Esophagus mucosa (tissue), 1 donor: ENCODE results near the gene C16orf87. TPM values are rescaled to one million over a fixed set of nuclear protein-coding genes. Genes with fewer than 3 reads are reported as not detected.
"Not testable (repeated sequence)": the region's sequence is repeated elsewhere in the genome, so short reads cannot be mapped to it uniquely, and the experiment has no call there.

Experiments
- ATAC-seq: fragments of 200-7000 bp; cut with Tn5 transposase; one replicate; pipeline ENCODE4 v1.9.1; 2020
- total RNA-seq: library from RNA; stranded (reverse); gene quantifications from one replicate; pipeline ENCODE4 v1.2.4, GENCODE V29; 2023
- donor health status: DM: yes; HTN: yes; CAD: no.

The C16orf87 gene
- total RNA-seq, 1 donor from 2014 or later, result 5.9 TPM

DNA sequence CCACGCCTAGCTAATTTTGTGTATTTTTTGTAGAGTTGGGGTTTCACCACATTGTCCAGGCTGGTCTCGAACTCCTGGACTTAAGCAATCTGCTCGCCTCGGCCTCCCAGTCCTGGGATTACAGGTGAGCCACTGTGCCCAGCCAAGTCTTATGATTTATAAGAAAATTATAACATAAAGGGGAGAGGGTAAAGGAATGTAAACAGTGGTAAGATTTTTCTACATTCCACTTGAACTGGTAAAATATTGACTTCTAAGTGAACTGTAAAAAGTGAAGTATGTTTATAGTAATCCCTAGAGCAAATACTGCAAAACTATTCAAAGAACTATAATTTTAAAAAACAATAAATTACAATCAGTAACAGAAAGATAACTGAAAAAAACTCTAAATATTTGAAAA is 33.5 kb downstream of the C16orf87 start:
- ATAC-seq, result no peak

DNA sequence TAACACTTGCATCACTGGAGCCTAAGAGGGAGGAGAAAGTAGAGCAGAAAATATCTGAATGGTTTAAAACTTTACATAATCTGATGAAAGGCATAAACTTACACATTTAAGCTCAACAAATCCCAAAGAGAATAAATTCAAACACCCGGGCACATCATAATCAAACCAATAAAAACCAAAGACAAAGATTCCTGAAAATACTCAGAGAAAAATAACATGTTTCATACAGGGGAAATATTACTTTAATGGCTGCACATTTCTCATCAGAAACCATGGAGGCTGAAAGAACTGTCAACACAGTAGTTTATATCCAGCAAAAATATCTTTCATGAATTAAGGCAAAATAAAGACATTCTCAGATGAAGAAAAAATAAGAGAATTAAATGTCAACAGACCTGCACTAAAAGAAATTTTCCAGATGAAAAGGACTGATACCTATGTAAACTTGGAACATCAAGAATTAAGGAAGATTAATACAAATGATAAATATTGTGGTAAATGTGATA is 34.2 kb downstream of the C16orf87 start:
- ATAC-seq, result no peak

DNA sequence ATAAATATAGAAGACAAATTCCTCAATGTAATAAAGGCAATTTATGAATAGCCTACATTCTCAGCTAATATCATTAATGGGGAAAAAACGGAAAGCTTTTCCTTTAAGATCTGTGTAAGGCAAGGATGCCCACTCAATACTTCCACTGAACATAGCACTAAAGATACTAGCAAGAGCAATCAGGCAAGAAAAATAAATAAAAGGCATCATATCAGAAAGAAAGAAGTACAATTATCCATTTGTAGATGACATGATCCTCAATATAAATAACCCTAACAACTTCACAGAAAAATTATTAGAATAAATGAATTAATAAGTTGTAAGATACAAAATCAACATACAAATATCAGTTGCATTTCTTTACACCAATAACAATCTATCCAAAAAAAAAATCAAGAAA is 37.1 kb downstream of the C16orf87 start:
- no peak for ATAC-seq

DNA sequence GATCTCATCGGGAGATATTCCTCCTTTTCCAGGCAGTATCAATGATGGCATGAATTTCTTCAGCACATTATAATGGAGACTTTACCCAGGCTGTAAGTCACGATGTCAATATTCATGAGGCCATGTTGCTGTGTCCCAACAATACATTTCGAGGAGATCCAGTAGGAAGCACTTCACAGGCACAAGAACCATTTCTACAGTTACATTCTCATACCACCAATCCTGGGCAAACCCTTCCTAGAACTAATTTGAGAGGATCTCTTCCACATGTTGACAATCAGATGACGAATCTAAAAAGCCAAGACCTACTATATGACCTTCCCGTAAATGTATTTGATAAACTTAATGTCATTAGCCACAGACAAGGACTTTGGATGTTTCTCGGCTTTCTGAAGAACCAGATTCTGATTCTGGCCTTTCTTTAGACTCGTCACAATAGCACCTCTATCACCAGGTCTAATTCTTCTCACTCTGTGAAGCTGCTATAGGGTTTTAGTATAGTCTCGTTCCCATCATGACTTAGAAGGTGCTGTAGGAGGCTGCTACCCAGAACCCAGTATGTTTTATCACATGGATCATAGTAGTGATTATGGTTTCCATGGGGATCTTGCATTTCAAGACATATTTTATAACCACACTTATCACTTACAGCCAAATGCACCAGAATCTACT is 40.2 kb downstream of the C16orf87 start:
- ATAC-seq, result no peak

DNA sequence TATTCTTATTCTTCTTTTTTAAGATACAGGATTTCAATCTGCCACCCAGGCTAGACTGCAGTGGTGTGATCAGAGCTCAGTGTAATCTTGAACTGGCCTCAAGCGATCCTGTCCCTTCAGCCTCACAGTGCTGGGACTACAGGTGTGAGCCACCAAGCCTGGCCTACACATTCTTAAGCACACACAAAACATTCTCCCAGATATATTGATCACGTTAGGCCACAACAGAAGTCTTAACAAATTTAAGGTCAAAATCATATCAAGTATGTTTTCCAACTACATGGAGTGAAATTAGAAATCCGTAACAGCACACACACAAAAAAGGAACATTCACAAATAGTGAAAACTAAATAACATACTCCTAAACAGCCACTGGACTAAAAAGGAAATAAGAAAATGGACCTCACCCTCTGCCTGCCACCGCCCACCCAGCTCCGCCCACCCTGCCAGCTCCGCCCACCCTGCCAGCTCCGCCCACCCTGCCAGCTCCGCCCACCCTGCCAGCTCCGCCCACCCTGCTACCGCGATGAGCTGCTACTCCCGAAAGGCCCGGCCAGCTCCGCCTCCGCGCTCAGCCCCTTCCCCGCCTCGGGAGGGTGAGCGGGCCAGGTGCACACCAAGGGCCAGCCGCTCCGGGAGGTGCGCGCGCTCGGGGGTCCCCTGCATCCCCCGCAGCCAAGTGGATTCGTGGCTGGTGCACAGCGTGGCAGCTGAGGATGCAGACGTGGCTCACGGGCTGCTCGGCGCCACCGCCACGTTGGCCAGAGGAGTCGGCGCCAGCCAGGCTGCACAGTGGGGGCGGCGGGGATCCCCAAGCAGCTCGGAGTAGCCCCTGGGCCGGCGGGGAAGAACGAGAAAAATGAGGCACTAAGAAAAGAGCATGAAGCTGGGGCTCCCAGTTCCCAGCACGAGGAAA is 41.2 kb downstream of the C16orf87 start:
- ATAC-seq, result peak; percentile 96

DNA sequence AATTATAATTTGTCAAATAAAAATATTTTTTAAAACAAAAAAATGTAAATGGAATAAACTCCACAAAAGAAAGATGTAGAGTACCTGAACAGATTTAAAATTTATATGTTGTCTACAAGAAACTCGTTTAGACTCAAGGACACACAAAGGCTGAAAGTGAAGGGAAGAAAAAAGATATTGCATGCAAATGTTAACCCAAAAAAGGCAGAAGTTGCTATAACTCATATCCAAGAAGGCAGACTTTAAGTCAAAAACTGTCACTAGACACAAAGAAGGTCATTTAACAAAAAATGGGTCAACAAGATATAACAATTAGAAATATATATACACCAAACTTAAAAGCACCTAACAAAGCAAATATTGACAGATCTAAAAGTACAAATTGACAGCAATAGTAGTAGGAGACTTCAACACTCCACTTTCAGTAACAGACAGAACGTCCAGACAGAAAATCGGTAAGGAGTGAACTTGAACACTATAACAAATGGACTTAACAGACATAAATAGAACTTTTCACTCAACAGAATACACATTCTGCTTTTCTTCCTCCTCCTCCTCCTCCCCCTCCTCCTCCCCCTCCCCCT is 42.0 kb downstream of the C16orf87 start:
- ATAC-seq, result no peak

DNA sequence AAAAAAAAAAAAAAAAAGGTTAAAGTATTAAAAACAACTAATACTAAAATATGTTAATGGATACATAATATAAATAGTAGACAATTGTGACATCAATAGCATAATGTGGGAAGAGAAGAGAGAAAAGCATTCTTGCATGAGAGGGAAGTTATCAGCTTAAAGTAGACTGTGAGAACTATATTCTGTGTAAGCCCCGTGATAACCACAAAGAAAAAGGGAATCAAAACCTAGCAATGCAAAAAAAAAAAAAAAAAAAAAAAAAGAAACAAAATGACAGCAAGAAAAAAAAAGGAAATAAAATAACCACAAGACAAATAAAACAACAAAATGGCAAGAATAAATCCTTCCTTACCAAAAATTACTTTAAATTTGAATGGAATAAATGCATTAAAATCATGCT is 43.1 kb downstream of the C16orf87 start:
- no peak for ATAC-seq

DNA sequence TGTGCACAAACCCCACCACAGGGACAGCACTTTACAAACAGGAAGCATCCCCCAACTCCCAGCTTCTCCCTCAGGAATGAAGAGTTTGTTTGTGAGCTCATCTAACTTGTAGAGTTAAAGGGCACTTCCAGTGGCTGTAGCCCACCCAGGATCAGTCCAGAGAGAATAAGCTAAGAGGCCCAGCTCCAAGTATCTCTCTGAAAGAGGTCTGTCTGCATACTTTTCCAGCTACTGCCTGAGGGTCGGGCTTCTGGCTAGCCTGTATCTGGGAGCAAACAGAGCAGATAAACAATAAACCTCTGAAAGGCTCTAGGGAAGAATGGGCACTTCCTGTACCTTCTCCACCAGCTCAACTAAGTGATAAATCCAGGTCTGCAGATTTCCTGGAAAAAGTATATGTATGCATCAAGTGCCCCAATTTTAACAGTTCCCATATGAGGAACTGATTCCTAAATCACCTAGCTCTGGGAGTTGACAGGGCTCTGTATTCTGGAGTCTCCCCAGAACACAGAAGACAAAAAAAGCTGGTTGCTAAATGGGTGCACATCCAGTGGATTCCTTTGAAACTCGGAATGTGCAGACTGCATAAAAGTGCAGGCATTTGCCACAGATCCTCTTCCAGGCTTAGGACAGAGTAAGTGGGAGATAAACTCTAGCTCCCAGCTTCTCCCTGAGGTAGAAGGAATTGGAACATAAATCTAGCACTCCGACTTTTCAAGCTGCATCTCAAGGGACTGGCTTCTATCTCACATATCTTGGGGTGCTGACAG is 45.7 kb downstream of the C16orf87 start:
- no peak for ATAC-seq

DNA sequence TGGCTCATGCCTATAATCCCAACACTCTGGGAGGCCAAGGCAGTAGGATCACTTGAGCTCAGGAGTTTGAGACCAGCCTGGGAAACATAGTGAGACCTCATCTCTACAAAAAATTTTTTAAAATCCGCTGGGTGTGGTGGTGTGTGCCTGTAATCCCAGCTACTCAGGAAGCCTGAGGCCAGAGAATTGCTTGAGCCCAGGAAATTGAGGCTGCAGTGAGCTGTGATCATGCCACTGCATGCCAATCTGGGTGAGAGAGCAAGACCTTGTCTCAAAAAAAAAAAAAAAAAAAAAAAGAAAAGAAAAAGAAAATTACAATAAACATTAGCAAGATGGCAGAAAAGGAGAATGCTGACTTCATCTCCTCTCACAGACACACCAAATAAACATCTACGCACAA is 46.4 kb downstream of the C16orf87 start:
- ATAC-seq, result not testable (repeated sequence)

DNA sequence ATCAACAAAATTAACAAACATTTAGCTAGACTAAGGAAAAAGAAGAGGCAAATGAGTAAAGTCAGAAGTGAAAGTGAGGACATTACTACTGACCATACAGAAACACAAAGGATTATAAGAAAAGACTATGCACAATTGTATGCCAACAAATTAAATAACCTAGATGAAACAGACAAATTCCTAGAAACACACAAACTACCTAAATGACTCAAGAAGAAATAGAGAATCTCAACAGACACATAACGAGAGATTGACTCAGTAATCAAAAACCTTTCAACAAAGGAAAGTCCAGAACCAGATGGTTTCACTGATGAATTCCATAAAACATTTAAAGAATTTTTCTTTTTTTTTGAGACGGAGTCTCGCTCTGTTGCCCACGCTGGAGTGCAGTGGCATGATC is 47.2 kb downstream of the C16orf87 start:
- no peak for ATAC-seq

DNA sequence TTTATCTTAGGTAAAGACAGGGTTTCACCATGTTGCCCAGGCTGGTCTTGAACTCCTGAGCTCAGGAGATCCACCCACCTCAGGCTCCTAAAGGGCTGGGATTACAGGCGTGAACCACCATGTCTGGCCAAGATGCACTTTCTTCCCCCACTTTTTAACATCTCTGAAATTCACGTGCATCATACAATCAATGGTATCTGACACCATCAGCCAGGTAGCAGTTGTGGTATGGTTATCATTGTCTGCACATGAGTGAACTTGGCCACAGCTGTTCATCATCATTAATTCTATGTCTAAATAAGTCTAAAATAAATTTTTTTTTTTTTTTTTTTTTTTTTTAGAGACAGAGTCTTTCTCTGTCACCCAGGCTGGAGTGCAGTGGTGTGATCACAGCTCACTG is 48.7 kb downstream of the C16orf87 start:
- no peak for ATAC-seq

DNA sequence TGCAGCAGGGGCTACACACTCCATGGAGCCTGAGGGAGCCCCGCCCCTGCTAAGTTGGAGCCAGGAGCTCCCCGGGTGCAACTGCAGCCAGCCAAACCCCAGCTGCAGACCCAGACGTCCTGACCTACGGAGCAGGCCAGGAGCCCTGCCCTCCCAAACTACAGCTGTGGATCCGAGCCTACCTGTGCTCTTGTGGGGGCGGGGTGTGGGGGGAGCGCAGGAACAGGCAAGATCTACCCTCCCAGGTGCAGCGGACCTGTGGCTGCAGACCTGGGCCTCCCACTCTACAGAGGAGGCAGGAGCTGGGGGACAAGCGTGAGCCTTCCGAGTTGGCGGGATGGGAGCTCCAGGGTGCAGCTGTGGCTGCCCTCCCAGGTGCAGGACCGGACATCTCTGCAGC is 53.2 kb downstream of the C16orf87 start:
- no peak for ATAC-seq

DNA sequence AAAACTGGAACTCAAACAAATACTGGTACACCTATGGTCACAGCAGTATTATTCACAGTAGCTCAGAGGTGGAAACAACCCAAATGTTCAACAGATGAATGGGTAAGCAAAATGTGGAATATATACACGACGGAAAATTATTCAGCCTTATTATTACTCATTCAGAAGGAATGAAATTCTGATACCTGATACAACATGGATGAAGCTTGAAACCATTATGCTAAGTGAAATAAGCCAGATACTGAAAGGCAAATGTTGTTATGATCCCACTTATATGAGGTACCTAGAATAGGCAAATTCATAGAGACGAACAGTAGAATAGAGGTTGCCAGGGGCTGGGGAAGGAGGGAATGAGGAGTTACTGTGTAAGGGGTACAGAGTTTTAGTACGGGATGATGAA is 55.8 kb downstream of the C16orf87 start:
- no peak for ATAC-seq

DNA sequence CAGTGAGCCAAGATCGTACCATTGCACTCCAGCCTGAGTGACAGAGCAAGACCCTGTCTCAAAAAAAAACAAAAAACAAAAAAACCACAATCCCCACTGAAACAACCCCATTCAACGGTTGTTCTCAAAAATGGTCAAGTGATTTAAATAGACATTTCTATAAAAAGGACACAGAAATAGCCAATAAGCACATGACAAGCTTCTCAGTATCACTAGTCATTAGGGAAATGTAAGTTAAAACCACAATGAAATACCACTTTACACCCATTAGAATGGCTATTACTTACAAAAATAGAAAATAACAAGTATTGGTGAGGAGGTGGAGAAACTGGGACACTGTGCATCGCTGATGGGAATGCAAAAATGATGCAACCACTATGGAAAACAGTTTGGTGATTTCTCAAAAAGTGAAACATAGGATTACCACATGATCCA is 56.2 kb downstream of the C16orf87 start:
- no peak for ATAC-seq

DNA sequence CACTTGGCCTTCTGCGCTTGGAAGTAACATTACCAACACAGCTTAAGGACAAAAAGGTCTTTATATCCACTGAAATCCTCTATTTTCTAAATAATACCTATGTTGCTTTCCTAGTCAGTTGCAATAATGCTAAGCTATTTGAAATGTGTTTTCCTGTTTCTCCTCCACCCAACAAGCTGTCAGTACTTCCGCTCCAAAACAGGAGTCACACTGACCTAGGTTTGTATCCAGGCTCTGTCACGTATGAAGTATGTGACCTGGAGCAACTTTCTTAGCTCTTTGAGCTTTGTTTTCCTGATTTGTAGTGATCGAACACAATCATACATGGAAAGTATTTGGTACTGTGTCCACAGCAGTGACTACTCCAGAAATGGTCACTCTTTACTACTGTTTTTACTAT is 58.5 kb downstream of the C16orf87 start:
- ATAC-seq, result no peak

DNA sequence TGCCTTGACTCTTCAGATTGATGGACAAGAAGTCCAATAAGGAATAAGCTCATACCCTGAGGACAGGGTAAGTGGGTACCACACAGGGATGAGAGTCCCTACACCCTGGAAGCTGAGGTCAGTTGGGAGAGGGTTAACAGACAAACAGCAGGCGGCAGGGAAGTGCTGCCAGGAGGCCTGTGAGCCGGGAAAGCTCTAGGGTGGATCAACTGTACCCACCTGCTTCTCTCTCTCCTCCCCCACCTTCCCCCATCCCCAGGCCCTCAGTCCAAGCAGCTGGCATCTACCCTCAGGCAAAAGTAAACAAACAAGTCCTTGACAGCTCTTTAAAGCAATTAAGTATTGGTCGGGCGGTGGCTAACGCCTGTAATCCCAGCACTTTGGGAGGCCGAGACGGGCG is 62.2 kb downstream of the C16orf87 start:
- ATAC-seq, result no peak

DNA sequence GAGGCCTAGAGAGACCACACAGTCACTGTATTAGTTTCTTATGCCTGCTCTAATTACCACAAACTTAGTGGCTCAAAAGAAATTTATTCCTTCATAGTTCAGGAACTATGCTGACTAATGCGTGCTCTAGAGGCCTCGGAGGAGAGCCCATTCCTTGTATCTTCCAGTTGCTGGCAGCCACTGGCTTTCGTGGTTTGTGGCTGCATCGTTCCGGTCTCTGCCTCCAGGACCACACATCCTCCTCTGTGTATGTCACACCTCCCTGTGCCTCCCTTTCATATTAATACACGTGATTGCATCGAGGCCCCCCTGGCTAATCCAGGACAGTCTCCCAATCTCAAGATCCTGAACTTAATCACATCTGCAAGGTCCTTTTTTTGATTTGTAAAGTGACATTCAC is 65.9 kb downstream of the C16orf87 start:
- ATAC-seq, result no peak

DNA sequence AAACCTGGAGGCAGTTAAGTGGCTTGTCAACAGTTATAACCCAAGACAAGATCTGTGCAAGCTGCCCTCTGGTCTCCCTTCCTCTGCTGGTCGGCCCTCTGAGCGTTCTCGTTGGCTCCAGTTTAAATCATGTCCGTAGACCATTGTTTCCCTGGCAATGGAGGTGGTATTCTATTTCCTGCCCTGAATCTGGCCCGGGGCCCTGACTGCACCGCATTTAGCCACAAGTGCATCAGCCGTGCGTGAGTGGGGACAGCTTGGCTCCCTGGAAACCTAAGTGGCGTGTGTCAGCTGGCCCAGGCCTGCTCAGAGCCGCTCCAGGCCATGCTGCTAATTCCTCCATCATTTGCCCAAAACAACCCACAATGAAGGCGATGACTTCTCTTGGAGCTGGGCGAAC is 67.8 kb downstream of the C16orf87 start:
- no peak for ATAC-seq

DNA sequence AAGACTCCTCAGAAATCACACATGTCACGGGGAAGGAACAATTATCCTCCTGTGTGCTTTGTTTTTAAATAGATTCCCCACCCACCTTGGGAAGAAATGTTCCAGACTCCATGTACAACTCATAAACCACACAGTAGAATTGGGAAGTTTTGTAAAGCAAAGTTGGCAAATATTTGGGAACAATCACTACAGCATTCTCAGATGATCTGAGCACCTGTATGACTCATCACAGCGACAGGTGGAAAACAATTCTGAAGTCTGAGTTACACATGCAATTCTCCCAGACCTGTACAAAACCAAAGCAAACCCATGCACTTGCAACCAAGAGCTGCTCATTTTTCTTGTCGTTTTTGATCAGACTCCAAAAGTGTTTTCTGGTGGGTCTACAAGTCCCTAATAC is 68.4 kb downstream of the C16orf87 start:
- no peak for ATAC-seq

DNA sequence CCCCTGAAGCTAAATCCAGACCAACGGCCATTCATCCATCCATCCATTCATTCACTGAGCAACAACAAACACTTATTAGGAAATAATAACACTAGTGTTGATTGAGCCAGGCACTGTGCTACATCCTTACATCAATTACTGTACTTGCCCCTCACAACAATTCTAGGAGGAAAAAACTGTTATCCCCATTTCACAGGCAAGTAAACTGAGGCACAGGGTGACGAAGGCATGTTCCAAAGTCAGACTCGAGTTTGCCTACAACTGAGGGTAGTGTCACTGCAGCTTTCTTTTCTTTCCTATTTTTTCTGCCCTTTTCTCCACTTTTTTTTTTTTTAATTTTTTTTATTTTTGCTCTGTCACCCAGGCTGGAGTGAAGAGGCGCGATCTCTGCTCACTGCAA is 71.7 kb downstream of the C16orf87 start:
- no peak for ATAC-seq

DNA sequence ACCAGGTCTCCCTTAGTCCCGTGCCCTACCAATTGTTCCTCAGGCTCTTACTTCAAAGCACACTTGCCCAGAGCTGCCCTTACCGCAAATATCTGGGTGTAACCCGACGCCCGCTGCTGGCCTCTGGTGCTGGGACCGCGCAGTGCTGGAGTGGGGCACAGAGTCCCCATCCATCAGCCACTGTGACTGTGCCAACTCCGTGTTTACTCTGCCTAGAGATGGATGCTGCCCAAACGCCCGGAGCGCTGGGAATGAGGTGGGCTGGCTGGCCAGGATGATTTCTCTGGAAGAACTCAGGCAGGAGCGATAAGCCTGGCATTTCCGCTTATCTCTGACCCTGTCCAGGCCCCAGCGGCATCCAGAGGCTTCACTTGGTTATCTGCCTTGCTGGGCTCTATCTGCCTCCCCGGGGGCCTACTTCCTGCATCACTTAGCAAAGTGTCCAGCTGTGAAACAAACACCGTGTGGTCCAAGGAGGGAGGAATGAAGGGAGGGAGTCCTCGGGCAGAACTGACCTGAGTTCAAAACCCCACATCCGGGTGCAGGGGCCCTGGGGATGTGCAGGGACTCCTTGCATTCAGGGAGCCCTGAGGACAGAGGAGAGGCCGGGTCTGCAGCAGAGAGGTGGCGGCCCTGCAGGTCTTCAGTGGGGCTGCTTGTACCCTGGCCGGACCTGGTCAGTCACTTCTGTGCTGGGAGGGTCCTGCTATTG is 73.5 kb downstream of the C16orf87 start:
- ATAC-seq, result no peak

DNA sequence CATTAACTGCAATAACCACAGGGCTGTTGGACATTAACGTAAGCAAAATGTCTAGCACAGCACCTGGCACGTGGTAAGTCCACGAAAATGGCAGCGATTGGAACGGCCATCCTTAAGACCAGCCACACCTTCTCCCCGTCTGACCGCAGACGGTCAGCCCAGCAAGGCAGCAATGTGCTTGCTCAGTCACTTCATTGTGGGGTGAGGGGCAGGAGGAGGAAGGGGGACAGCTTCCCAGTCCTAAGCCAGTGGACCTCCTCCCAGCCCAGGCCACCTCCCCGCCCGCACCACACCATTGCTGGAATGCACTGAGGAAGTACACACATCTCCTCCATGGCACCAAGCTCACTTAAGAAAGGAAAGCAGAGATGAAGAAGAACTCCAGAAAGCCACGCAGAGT is 74.2 kb downstream of the C16orf87 start:
- ATAC-seq, result no peak
